Panc1 (cell line): Measurements from ENCODE around the gene ITPR2. TPM values are rescaled to one million over a fixed set of nuclear protein-coding genes. Genes with fewer than 3 reads are reported as not detected.

Experiments
- ATAC-seq: fragments of 200-7000 bp; cut with Tn5 transposase; 2 replicates; pipeline ENCODE4 v1.9.1; 2020; ENCODE audit warnings: mild to moderate bottlenecking, moderate library complexity
- BruUV-seq: library from RNA; stranded (reverse); fragments of 400-500 nt; replicated peaks from 2 replicates; lab custom pipeline; 2021; lab: Mats Ljungman, UMichigan
- CTCF ChIA-PET: fragments of 300-600 bp; sonication (Branson Sonifier 250); formaldehyde crosslinking; loops from one replicate; lab custom pipeline; 2022; ENCODE audit warnings: antibody characterized with exemption; lab: Charles Lee
- POLR2A ChIA-PET: fragments of 300-600 bp; sonication (Branson Sonifier 250); formaldehyde crosslinking; loops from one replicate; lab custom pipeline; 2022; ENCODE audit warnings: antibody characterized with exemption; lab: Charles Lee
- DNase-seq: peaks from one replicate; pipeline ENCODE4 v3.0.0-alpha.2; 2010; ENCODE audit warnings: low read depth, low spot score
- H3K27ac ChIP-seq: 2 replicates; pipeline ENCODE4 v1.5.1; 2011; ENCODE audit warnings: mild to moderate bottlenecking, low read length, inconsistent platforms
- H3K27me3 ChIP-seq: fragments of 200-500 bp; sonication (Bioruptor generic); 2 replicates; pipeline ENCODE4 v1.6.0; 2014; ENCODE audit warnings: low read length, inconsistent platforms; ENCODE audit not compliant: control insufficient read depth, insufficient read depth
- H3K36me3 ChIP-seq: fragments of 200-500 bp; sonication (Bioruptor generic); 2 replicates; pipeline ENCODE4 v1.5.1; 2014; ENCODE audit warnings: inconsistent platforms, mild to moderate bottlenecking, low read length, moderate library complexity; ENCODE audit not compliant: control insufficient read depth, insufficient read depth
- H3K4me1 ChIP-seq: 2 replicates; pipeline ENCODE4 v1.5.1; 2011; ENCODE audit warnings: inconsistent platforms, mild to moderate bottlenecking, low read length, moderate library complexity; ENCODE audit not compliant: control insufficient read depth, insufficient read depth
- H3K4me3 ChIP-seq, 2 experiments: 2 replicates each; pipeline ENCODE4 v1.5.1; 2011 to 2012; ENCODE audit warnings: low read depth in 2 of 2, low read length in 2 of 2, mild to moderate bottlenecking in 2 of 2, inconsistent platforms in 1 of 2, moderate library complexity in 1 of 2
- H3K9me3 ChIP-seq: fragments of 200-500 bp; sonication (Bioruptor generic); 2 replicates; pipeline ENCODE4 v1.5.1; 2014; ENCODE audit warnings: low read depth, mild to moderate bottlenecking, inconsistent platforms, low read length, moderate library complexity; ENCODE audit not compliant: control insufficient read depth, insufficient read depth
- CTCF ChIP-seq: fragments of 450-650 bp; IDR thresholded peaks from 2 replicates; pipeline ENCODE4 v1.5.1; 2017; ENCODE audit warnings: mild to moderate bottlenecking
- POLR2AphosphoS5 ChIP-seq: IDR thresholded peaks from 2 replicates; pipeline ENCODE4 v1.6.1; 2012; ENCODE audit warnings: mild to moderate bottlenecking, low read depth, low read length, moderate library complexity
- REST ChIP-seq, 2 experiments: IDR thresholded peaks; 2 replicates each; pipeline ENCODE4 v1.6.1; 2011 to 2012; ENCODE audit warnings: low read depth in 2 of 2, control low read depth in 1 of 2, low read length in 1 of 2, mild to moderate bottlenecking in 1 of 2, moderate library complexity in 1 of 2; ENCODE audit not compliant: insufficient read depth in 1 of 2
- SIN3A ChIP-seq: IDR thresholded peaks from 2 replicates; pipeline ENCODE4 v1.6.1; 2012; ENCODE audit warnings: low read depth, mild to moderate bottlenecking, low read length, moderate library complexity, borderline replicate concordance; ENCODE audit not compliant: insufficient read depth
- TCF7L2 ChIP-seq: IDR thresholded peaks from 2 replicates; pipeline ENCODE4 v1.6.1; 2011; ENCODE audit warnings: mild to moderate bottlenecking, low read depth, low read length, inconsistent platforms
- in situ Hi-C: cut with HindIII; loops from 2 replicates; pipeline ENCODE4 v1.10.0; 2016; ENCODE audit warnings: low sequenced_read_pairs, low pct_unique_long_range_greater_than_20kb
- intact Hi-C: fragments of 100-400 bp; cut with micrococcal nuclease; formaldehyde crosslinking; loops from one replicate; pipeline ENCODE4 v1.10.0; 2022; ENCODE audit not compliant: unreplicated experiment
- total RNA-seq: library from RNA; stranded (reverse); gene quantifications from one replicate; pipeline ENCODE4 v1.2.1, GENCODE V29; 2021; ENCODE audit not compliant: unreplicated experiment

Gene ITPR2
- total RNA-seq, 1 experiment from 2014 or later = 41.8 TPM

GRCh38 chr12:26721800-26722199 is 111.2 kb downstream of the ITPR2 start:
- no peaks in the 10 kb centered on the region for H3K36me3 ChIP-seq
- intact Hi-C loops (loop anchor here (5.0 kb wide), 1 partner anchor 166 kb away; no protein-coding TSS in a partner anchor), in situ Hi-C loops (no loop called here)
- no peaks in the 10 kb centered on the region for H3K9me3 ChIP-seq
- ChIA-PET POLR2A (no interaction called here), CTCF (no interaction called here)
- TF ChIP-seq CTCF = no peak
- no peak for TF ChIP-seq TCF7L2
- no peak for TF ChIP-seq REST (IDR thresholded peaks at IDR 0.05; ENCODE audit: insufficient read depth in 1 of 2, low read depth in 2 of 2, low read length in 1 of 2)
- TF ChIP-seq SIN3A = no peak
- TF ChIP-seq POLR2AphosphoS5 = no peak
- H3K4me1 ChIP-seq = no peaks in the 10 kb centered on the region
- no peak overlapping the region for H3K27ac ChIP-seq
- ATAC-seq (no peak), DNase-seq (no peak)
- no TSS peak for BruUV-seq
- no peak overlapping the region for H3K4me3 ChIP-seq
- H3K27me3 ChIP-seq = no peaks in the 10 kb centered on the region

GRCh38 chr12:26719852-26720251 is 113.1 kb downstream of the ITPR2 start:
- Histone ChIP-seq H3K4me3 (no peak overlapping the region), H3K27me3 (no peaks in the 10 kb centered on the region), H3K4me1 (no peaks in the 10 kb centered on the region), H3K27ac (no peak overlapping the region), H3K9me3 (no peaks in the 10 kb centered on the region), H3K36me3 (no peaks in the 10 kb centered on the region)
- TF ChIP-seq SIN3A = no peak
- TF ChIP-seq CTCF = peak; percentile 39; the same call in 1 of the 2 replicates
- BruUV-seq = no TSS peak
- ATAC-seq = no peak
- intact Hi-C loops = loop anchor here (5.0 kb wide), 1 partner anchor 167 kb away; no protein-coding TSS in a partner anchor
- ChIA-PET POLR2A (interaction anchor here (1.2 kb wide), 1 partner anchor 126 kb away, joined by 3 read pairs; no protein-coding TSS in a partner anchor), CTCF (no interaction called here)
- DNase-seq = no peak
- in situ Hi-C loops = no loop called here
